H9 (cell line): ENCODE results near the gene SMCO1. TPM values are rescaled to one million over a fixed set of nuclear protein-coding genes. Genes with fewer than 3 reads are reported as not detected.
A peak's percentile ranks its signal among the peaks of the same experiment; 100 is the strongest.

Experiments
- DNase-seq: peaks from one replicate; pipeline ENCODE4 v3.0.0-alpha.2; 2017
- H2AFZ ChIP-seq: one replicate; pipeline ENCODE4 v1.6.1; 2013; ENCODE audit warnings: mild to moderate bottlenecking, low read length, control low read depth, moderate library complexity
- H2AK5ac ChIP-seq: 2 replicates; pipeline ENCODE4 v1.6.1; 2013; ENCODE audit warnings: low read length, control low read depth, mixed read lengths; ENCODE audit not compliant: insufficient read length
- H2BK120ac ChIP-seq: one replicate; pipeline ENCODE4 v1.6.1; 2013; ENCODE audit warnings: low read depth, mild to moderate bottlenecking, low read length, control low read depth, inconsistent platforms; ENCODE audit not compliant: poor library complexity, severe bottlenecking
- H2BK12ac ChIP-seq: 2 replicates; pipeline ENCODE4 v1.6.1; 2013; ENCODE audit warnings: low read length, control low read depth, mixed read lengths, low read depth; ENCODE audit not compliant: insufficient read length
- H2BK15ac ChIP-seq: 2 replicates; pipeline ENCODE4 v1.6.1; 2013; ENCODE audit warnings: low read depth, low read length, control low read depth
- H2BK20ac ChIP-seq: one replicate; pipeline ENCODE4 v1.6.1; 2013; ENCODE audit warnings: low read depth, mild to moderate bottlenecking, low read length, control low read depth, inconsistent platforms; ENCODE audit not compliant: poor library complexity, severe bottlenecking
- H2BK5ac ChIP-seq: 2 replicates; pipeline ENCODE4 v1.6.1; 2013; ENCODE audit warnings: low read length, control low read depth, mixed read lengths; ENCODE audit not compliant: insufficient read length
- H3K14ac ChIP-seq: 2 replicates; pipeline ENCODE4 v1.6.1; 2013; ENCODE audit warnings: low read length, control low read depth; ENCODE audit not compliant: insufficient read depth
- H3K18ac ChIP-seq: 2 replicates; pipeline ENCODE4 v1.6.1; 2013; ENCODE audit warnings: low read depth, mild to moderate bottlenecking, mixed read lengths, low read length, control low read depth; ENCODE audit not compliant: insufficient read length
- H3K23ac ChIP-seq: 2 replicates; pipeline ENCODE4 v1.6.1; 2013; ENCODE audit warnings: low read length, control low read depth, mixed read lengths, low read depth; ENCODE audit not compliant: insufficient read length
- H3K23me2 ChIP-seq: 2 replicates; pipeline ENCODE4 v1.6.1; 2013; ENCODE audit warnings: low read depth, mild to moderate bottlenecking, mixed read lengths, low read length, control low read depth; ENCODE audit not compliant: insufficient read length, poor library complexity, severe bottlenecking
- H3K27ac ChIP-seq: 2 replicates; pipeline ENCODE4 v1.5.1; 2013; ENCODE audit warnings: low read length, control low read depth, mixed read lengths, low read depth; ENCODE audit not compliant: insufficient read length
- H3K27me3 ChIP-seq: 2 replicates; pipeline ENCODE4 v1.6.1; 2013; ENCODE audit warnings: low read length, control low read depth, inconsistent platforms; ENCODE audit not compliant: insufficient read depth
- H3K4ac ChIP-seq: 2 replicates; pipeline ENCODE4 v1.6.1; 2013; ENCODE audit warnings: low read depth, mild to moderate bottlenecking, control low read depth, inconsistent platforms, low read length, moderate library complexity
- H3K4me1 ChIP-seq: 2 replicates; pipeline ENCODE4 v1.6.1; 2013; ENCODE audit warnings: low read length, control low read depth, inconsistent platforms; ENCODE audit not compliant: insufficient read depth
- H3K4me2 ChIP-seq: 2 replicates; pipeline ENCODE4 v1.6.1; 2013; ENCODE audit warnings: low read length, control low read depth, mixed read lengths; ENCODE audit not compliant: insufficient read length, insufficient read depth
- H3K56ac ChIP-seq: 2 replicates; pipeline ENCODE4 v1.6.1; 2013; ENCODE audit warnings: low read depth, mild to moderate bottlenecking, mixed read lengths, low read length, control low read depth; ENCODE audit not compliant: insufficient read length
- H3K79me1 ChIP-seq: 2 replicates; pipeline ENCODE4 v1.6.1; 2013; ENCODE audit warnings: low read depth, mild to moderate bottlenecking, moderate library complexity, low read length, control low read depth, inconsistent platforms; ENCODE audit not compliant: insufficient read depth, poor library complexity, severe bottlenecking
- H3K79me2 ChIP-seq: 2 replicates; pipeline ENCODE4 v1.6.1; 2013; ENCODE audit warnings: low read length, control low read depth, inconsistent platforms; ENCODE audit not compliant: insufficient read depth
- H3K9ac ChIP-seq: 2 replicates; pipeline ENCODE4 v1.6.1; 2013; ENCODE audit warnings: low read length, control low read depth, mixed read lengths; ENCODE audit not compliant: insufficient read length; ENCODE audit errors: extremely low read depth
- H3K9me3 ChIP-seq: one replicate; pipeline ENCODE4 v1.6.1; 2013; ENCODE audit warnings: low read depth, low read length, inconsistent platforms; ENCODE audit not compliant: control insufficient read depth
- H3T11ph ChIP-seq: one replicate; pipeline ENCODE4 v1.6.1; 2013; ENCODE audit warnings: mild to moderate bottlenecking, low read length, control low read depth, inconsistent platforms
- H4K20me1 ChIP-seq: one replicate; pipeline ENCODE4 v1.6.1; 2013; ENCODE audit not compliant: control insufficient read depth, insufficient read length, insufficient read depth
- H4K5ac ChIP-seq: 2 replicates; pipeline ENCODE4 v1.6.1; 2013; ENCODE audit warnings: low read depth, mild to moderate bottlenecking, mixed read lengths, low read length, control low read depth; ENCODE audit not compliant: insufficient read length
- H4K8ac ChIP-seq: replicated peaks from 2 replicates; pipeline ENCODE4 v1.6.1; 2013; ENCODE audit warnings: low read length, control low read depth, mixed read lengths, low read depth; ENCODE audit not compliant: insufficient read length
- H4K91ac ChIP-seq: 2 replicates; pipeline ENCODE4 v1.6.1; 2013; ENCODE audit warnings: low read depth, mild to moderate bottlenecking, moderate library complexity, mixed read lengths, low read length, control low read depth; ENCODE audit not compliant: insufficient read length
- H3K27ac Mint-ChIP-seq, 3 experiments: 2 replicates in 2 of 3; 3 replicates in 1 of 3; pipeline ENCODE4 v1.8.0; 2020 to 2021; ENCODE audit warnings: mixed read lengths in 3 of 3, mild to moderate bottlenecking in 1 of 3, moderate library complexity in 1 of 3
- H3K27me3 Mint-ChIP-seq: 2 replicates; pipeline ENCODE4 v1.8.0; 2021; ENCODE audit warnings: low read depth, mild to moderate bottlenecking, moderate library complexity, mixed read lengths
- H3K36me3 Mint-ChIP-seq, 3 experiments: 2 replicates in 2 of 3; 3 replicates in 1 of 3; pipeline ENCODE4 v1.8.0; 2020 to 2021; ENCODE audit warnings: low read depth in 3 of 3, mixed read lengths in 3 of 3; ENCODE audit not compliant: insufficient read depth in 1 of 3
- H3K4me1 Mint-ChIP-seq, 2 experiments: 2 replicates each; pipeline ENCODE4 v1.8.0; 2020; ENCODE audit warnings: mixed read lengths in 2 of 2
- H3K4me3 Mint-ChIP-seq, 2 experiments: 2 replicates in 1 of 2; 3 replicates in 1 of 2; pipeline ENCODE4 v1.8.0; 2020 to 2021; ENCODE audit warnings: mild to moderate bottlenecking in 2 of 2, mixed read lengths in 2 of 2, moderate library complexity in 1 of 2
- H3K9me3 Mint-ChIP-seq, 2 experiments: 2 replicates in 1 of 2; 3 replicates in 1 of 2; pipeline ENCODE4 v1.8.0; 2020; ENCODE audit warnings: mild to moderate bottlenecking in 2 of 2, mixed read lengths in 2 of 2, moderate library complexity in 1 of 2
- WGBS: extraction: QIAGEN DNeasy Blood & Tissue Kit; methylation state at CpG from one replicate; pipeline ENCODE4 v1.1.7; 2013; ENCODE audit warnings: missing lambda C conversion rate, low lambda C conversion rate, mixed read lengths; ENCODE audit not compliant: insufficient read length; ENCODE audit errors: extremely low coverage; 5-methylcytosine and 5-hydroxymethylcytosine counted together
- total RNA-seq: library from RNA; stranded (reverse); gene quantifications from 2 replicates; pipeline ENCODE4 v1.2.1, GENCODE V29; 2021
- TF ChIP-seq, protein P1 (sequence below): fragments of 200-600 bp; sonication (generic); conservative IDR thresholded peaks from 3 replicates; pipeline ENCODE4 v1.8.0; 2021; ENCODE audit warnings: antibody characterized with exemption, mild to moderate bottlenecking

The SMCO1 gene
- total RNA-seq, 1 experiment from 2014 or later, result not detected

DNA sequence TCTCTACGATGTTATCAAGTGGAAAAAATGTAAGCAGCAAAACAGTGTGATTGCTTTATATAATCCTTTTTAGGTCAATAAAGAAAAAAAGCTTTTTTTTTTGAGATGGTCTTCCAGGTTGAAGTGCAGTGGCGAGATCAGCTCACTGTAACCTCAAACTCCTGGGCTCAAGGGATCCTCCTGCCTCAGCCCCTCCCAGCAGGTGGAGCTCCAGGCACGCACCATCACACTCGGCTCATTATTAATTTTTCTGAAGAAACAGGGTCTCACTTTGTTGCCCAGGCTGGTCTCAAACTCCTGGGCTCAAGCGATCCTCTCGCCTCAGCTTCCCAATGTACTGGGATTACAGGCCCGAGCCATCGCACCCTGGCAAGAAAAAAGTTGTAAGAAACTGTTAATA lies 28.9 kb downstream of the SMCO1 start:
- no peak overlapping the region for H4K91ac ChIP-seq
- no peak overlapping the region for H3K56ac ChIP-seq
- H3K9me3 Mint-ChIP-seq, result no peaks in the 10 kb centered on the region
- 0 out of 7 replicates have a peak overlapping the region, but pooled peaks of 1 of the 3 experiments have one; percentile 8 for H3K27ac Mint-ChIP-seq
- peaks cover 7% of the 10 kb centered on the region for H3K79me1 ChIP-seq
- H2AFZ ChIP-seq, result no peak overlapping the region
- no peak overlapping the region for H2BK20ac ChIP-seq
- no peaks in the 10 kb centered on the region for H3K4me1 ChIP-seq
- H3K9me3 ChIP-seq, result no peaks in the 10 kb centered on the region
- H3K27me3 Mint-ChIP-seq, result no peaks in the 10 kb centered on the region
- no peak overlapping the region for H2BK12ac ChIP-seq
- H3K27ac ChIP-seq, result no peak overlapping the region
- no CpG with 5 or more reads among the region's 8 CpGs for WGBS
- H2BK120ac ChIP-seq, result no peak overlapping the region
- H3K14ac ChIP-seq, result no peak overlapping the region
- H3K9ac ChIP-seq, result no peak overlapping the region
- peaks cover 5% of the 10 kb centered on the region; the same call in 1 of the 2 replicates for H3K79me2 ChIP-seq
- no peak overlapping the region for H3K23ac ChIP-seq
- no peak overlapping the region for H2BK5ac ChIP-seq
- no peak overlapping the region for H4K8ac ChIP-seq
- H3K4me3 Mint-ChIP-seq, result no peak overlapping the region
- no peak overlapping the region for H3K18ac ChIP-seq
- TF ChIP-seq, protein P1, sequence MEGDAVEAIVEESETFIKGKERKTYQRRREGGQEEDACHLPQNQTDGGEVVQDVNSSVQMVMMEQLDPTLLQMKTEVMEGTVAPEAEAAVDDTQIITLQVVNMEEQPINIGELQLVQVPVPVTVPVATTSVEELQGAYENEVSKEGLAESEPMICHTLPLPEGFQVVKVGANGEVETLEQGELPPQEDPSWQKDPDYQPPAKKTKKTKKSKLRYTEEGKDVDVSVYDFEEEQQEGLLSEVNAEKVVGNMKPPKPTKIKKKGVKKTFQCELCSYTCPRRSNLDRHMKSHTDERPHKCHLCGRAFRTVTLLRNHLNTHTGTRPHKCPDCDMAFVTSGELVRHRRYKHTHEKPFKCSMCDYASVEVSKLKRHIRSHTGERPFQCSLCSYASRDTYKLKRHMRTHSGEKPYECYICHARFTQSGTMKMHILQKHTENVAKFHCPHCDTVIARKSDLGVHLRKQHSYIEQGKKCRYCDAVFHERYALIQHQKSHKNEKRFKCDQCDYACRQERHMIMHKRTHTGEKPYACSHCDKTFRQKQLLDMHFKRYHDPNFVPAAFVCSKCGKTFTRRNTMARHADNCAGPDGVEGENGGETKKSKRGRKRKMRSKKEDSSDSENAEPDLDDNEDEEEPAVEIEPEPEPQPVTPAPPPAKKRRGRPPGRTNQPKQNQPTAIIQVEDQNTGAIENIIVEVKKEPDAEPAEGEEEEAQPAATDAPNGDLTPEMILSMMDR, result peak; percentile 53
- H3K4ac ChIP-seq, result no peak overlapping the region
- no peak overlapping the region for H4K5ac ChIP-seq
- no peak overlapping the region for H3K4me2 ChIP-seq
- no peak for DNase-seq
- no peak overlapping the region for H2AK5ac ChIP-seq
- H3K27me3 ChIP-seq, result no peaks in the 10 kb centered on the region
- H2BK15ac ChIP-seq, result no peak overlapping the region
- H3K23me2 ChIP-seq, result no peaks in the 10 kb centered on the region
- H3T11ph ChIP-seq, result no peak overlapping the region
- H4K20me1 ChIP-seq, result no peaks in the 10 kb centered on the region
- H3K4me1 Mint-ChIP-seq, result peaks cover 0 to 15% of the 10 kb centered on the region in 2 experiments; a peak in 2 of 4 replicates
- H3K36me3 Mint-ChIP-seq, result peaks cover 28 to 58% (median 50%) of the 10 kb centered on the region in 3 experiments
